Omental fat pad (tissue), 4 donors: ENCODE measurements around the gene SLC35E1. TPM values are rescaled to one million over a fixed set of nuclear protein-coding genes. Genes with fewer than 3 reads are reported as not detected.
A peak's percentile ranks its signal among the peaks of the same experiment; 100 is the strongest.
"Not testable (repeated sequence)": the region's sequence is repeated elsewhere in the genome, so short reads cannot be mapped to it uniquely, and the experiment has no call there.

Experiments used
- ATAC-seq: fragments of 150-250 bp; one replicate; pipeline ENCODE4 v1.9.1; 2016; ENCODE audit warnings: mild to moderate bottlenecking, moderate library complexity; ENCODE audit not compliant: low FRiP score
- DNase-seq: peaks from one replicate; pipeline ENCODE4 v3.0.0-alpha.2; 2019; ENCODE audit warnings: low spot score
- total RNA-seq, 4 donors: library from RNA; depleted of rRNA; stranded (reverse); fragments of >200 nt; gene quantifications; one replicate each; pipeline ENCODE4 v1.1.0, GENCODE V29; 2016
- TF ChIP-seq, protein P1 (sequence below), 3 donors: fragments of 450-650 bp; IDR thresholded peaks; one replicate each; pipeline ENCODE4 v1.5.1; 2016 to 2017; ENCODE audit warnings: antibody characterized with exemption in 3 of 3, mild to moderate bottlenecking in 3 of 3, moderate library complexity in 2 of 3

Gene SLC35E1
- total RNA-seq, 4 donors from 2014 or later: 22.9 to 46.3 (median 36.1) TPM

DNA sequence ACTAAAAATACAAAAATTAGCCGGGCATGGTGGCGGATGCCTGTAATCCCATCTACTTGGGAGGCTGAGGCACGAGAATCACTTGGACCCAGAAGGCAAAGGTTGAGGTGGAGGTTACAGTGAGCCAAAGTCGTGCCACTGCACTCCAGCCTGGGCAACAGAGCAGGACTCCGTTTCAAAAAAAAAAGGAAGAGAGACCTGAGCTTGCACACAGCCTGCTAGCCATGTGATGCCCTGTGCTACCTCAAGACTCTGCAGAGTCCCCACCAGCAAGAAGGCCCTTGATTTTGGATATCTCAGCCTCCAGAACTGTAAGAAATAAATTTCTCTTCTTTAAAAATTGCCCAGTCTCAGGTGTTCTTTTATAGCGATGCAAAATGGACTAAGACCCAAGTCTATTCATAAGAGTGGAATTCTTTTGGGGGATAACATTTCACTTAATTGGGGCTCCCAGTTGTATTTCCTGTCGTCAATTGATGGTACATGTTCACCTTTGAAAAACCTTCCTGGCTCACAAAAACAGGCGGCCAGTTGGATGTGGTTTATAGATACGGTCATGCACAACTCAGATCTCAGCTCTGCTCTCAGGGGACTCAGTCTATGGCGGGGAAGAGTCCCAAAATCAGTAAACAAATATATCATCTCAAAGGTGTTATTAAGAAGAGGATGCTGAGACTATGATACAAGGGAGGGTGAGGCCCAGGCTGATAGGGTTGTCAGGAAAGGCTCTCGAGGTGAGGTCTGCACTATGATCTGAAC is 27.6 kb downstream of the SLC35E1 start:
- ATAC-seq: no peak
- no peak for DNase-seq
- TF ChIP-seq, protein P1, sequence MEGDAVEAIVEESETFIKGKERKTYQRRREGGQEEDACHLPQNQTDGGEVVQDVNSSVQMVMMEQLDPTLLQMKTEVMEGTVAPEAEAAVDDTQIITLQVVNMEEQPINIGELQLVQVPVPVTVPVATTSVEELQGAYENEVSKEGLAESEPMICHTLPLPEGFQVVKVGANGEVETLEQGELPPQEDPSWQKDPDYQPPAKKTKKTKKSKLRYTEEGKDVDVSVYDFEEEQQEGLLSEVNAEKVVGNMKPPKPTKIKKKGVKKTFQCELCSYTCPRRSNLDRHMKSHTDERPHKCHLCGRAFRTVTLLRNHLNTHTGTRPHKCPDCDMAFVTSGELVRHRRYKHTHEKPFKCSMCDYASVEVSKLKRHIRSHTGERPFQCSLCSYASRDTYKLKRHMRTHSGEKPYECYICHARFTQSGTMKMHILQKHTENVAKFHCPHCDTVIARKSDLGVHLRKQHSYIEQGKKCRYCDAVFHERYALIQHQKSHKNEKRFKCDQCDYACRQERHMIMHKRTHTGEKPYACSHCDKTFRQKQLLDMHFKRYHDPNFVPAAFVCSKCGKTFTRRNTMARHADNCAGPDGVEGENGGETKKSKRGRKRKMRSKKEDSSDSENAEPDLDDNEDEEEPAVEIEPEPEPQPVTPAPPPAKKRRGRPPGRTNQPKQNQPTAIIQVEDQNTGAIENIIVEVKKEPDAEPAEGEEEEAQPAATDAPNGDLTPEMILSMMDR (IDR thresholded peaks at IDR 0.05): no peak

DNA sequence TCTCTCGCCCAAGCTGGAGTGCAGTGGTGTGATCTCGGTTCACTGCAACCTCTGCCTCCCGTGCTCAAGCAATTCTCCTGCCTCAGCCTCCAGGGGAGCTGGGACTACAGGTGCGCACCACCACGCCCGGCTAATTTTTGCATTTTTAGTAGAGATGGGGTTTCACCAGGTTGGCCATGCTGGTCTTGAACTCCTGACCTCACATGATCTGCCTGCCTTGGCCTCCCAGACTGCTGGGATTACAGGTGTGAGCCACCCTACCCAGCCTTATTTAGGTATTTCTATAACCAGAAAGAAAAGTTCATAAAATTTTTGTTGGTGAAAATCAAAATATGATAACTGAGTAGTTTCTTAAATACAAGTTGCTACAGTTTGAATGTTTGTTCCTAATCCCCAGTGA is 28.5 kb downstream of the SLC35E1 start:
- not testable (repeated sequence) for DNase-seq, ATAC-seq

DNA sequence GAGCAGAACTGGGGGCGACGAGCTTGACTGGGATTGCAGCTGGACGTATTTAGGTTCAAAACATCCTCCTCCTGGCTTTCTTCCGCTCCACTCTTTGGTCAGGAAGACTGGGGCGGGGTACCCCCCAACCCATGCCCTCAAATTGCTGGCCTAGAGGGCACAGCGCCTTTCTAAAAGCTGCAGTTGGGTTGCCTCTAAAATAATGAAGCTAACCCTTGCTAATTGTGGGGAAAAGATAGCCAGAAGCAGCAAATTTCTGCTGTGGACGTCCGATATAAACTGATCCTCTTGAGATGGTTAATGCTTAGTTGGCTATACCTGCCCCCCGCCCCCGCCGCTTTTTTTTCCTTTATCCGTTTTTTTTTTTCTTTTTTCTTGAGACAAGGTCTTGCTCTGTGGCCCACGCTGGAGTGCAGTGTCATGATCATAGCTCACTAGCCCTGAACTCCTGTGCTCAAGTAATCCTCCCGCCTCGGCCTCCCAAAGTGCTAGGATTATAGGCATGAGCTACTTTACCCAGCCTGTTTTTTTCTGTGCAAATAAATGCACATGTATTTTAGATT is 29.2 kb downstream of the SLC35E1 start:
- no peak for DNase-seq
- TF ChIP-seq, protein P1 (IDR thresholded peaks at IDR 0.05): no peak
- no peak for ATAC-seq

DNA sequence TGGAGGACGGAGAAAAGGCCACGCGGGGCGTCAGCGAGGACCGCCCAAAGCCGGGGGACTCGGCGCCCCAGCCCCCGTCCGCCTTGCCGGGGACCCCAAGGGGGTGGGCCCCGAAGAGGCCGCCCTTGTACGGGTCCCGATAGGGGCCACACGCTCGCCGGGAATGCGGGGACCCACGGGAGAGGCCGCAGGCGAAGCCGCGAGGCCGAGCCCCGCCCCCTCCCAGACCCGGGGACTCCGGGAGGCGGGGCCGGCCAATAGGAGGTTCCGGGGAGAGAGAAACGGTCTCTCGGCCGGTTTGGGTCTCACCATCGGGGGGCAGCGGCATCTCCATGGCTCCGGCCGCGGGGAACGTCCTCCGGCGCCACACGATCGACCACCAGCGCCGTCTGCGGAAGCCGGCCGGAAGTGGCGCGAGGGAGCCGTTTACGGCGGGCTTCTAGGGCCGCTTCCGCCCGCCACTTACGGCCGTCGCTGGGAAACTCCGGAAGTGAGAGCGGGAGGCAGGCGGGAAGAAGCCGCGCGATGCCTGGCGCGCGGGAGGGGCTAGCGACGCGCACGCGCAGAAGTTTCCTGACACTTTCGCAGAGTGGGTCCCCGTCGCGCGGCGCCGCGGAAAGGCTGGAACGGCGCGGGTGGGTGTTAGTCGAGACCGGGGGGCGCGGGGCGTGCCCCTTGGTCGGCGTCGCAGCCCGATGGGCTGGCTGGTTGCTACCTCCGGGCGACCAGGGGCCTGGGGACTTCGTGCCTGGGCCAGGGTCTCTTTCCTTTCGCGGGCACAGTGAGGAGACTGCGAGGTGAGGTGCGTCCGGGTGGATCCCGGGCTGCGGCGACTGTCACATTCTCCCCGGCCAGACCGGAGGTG is 29.9 kb downstream of the SLC35E1 start, which contains the start of gene CHERP:
Gene CHERP (minus strand): TSS at position 393 of the 865 bp plus-strand sequence. CDS start 59 bp downstream, at position 334.
- ATAC-seq: peak; percentile 97
- TF ChIP-seq, protein P1 (IDR thresholded peaks at IDR 0.05): no peak
- DNase-seq: peak; percentile 77

DNA sequence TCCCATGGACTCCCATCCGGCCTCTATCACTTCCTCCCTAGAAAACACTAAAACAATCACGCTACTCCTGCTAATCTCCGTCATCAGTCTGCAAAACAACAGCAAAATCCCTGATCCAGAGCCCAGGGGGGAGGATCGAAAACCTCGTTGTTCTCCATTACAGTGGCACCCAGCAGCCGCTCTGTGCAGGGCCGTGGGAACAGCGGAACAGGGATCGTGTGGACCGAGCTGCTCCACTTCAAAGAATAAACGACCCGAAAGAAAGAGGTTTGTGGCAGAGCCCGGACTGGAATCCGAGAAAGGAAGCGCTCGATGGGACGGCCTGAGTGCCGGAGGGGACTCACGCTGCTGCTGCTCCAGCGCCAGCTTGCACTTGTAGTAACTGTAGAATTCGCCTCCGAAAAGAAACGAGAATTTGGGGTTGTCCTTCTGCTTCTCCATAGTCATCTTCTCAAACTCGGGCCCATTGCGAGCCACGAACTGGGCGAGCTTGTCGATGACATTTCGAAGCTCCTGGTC is 30.6 kb downstream of the SLC35E1 start:
- TF ChIP-seq, protein P1 (IDR thresholded peaks at IDR 0.05): no peak
- ATAC-seq (no peak), DNase-seq (no peak)

DNA sequence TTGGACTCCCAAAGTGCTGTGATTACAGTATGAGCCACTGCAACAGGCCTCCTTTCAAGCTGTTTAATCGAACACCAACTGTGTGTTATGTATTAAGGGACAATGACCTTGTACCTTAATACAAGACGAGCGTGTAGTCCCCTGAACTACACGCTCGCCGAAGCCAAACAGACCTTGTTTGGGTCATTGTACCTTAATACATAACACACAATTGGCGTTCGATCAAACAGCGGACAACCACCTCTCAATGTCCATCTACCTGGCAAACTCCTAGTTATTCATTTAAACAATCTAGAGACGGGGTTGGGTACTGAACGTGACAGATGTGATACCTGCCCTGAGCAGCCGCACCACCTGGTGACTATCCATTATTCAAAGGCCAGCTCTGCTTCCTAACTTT is 31.3 kb downstream of the SLC35E1 start:
- no peak for DNase-seq

More for the DNA sequence above, 31.3 kb downstream of the SLC35E1 start:
- ATAC-seq: no peak
- TF ChIP-seq, protein P1 (IDR thresholded peaks at IDR 0.05): no peak
